GM12801 (cell line): ENCODE data around the gene SRXN1.

Experiments
- TF ChIP-seq, protein P1 (sequence below): IDR thresholded peaks from one replicate; pipeline ENCODE4 v1.5.1; 2011; ENCODE audit warnings: control low read depth; ENCODE audit not compliant: insufficient read length; ENCODE audit errors: extremely low read depth

Gene SRXN1

DNA sequence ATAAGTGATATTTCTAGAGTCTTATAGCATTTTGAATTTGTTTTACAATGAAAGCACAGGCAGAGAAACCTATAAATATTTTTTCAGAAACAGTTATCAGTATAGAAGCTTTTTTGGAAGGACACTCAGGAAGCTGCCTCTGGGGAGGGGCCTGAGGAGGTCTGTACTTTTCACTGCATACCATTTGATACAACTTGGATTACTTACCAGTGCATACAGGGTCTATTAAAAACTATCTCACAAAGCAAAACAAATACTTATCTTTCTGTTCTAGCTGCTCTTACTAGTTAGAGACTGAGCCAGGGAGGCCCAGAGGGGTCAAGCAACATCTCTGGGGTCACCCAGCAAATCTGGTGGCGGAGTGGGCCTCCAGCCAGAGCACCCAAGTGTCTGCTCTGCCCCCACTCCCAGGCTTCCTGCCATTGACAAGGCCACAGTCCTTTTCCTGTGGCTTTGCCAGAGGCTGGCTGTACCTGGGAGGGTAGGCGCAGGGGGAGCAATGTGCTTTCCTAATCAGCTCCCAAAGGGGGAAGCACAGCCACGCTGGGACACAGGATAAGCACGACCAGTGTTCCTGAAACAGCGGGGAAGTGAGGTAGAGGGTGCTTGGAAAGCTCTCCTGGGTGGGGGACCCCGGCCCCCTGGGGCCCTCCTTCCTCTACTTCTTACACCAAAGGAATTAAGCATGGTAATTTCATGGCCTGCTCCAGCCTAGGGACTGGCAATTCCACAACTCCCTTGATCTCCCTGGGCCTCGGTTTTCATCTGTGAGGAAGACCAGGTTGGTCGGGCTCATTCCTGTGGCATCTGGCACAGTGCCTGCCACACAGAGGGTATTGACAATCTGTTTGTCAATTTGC, 50.7 kb downstream of the SRXN1 start:
- TF ChIP-seq, protein P1, sequence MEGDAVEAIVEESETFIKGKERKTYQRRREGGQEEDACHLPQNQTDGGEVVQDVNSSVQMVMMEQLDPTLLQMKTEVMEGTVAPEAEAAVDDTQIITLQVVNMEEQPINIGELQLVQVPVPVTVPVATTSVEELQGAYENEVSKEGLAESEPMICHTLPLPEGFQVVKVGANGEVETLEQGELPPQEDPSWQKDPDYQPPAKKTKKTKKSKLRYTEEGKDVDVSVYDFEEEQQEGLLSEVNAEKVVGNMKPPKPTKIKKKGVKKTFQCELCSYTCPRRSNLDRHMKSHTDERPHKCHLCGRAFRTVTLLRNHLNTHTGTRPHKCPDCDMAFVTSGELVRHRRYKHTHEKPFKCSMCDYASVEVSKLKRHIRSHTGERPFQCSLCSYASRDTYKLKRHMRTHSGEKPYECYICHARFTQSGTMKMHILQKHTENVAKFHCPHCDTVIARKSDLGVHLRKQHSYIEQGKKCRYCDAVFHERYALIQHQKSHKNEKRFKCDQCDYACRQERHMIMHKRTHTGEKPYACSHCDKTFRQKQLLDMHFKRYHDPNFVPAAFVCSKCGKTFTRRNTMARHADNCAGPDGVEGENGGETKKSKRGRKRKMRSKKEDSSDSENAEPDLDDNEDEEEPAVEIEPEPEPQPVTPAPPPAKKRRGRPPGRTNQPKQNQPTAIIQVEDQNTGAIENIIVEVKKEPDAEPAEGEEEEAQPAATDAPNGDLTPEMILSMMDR: no peak

DNA sequence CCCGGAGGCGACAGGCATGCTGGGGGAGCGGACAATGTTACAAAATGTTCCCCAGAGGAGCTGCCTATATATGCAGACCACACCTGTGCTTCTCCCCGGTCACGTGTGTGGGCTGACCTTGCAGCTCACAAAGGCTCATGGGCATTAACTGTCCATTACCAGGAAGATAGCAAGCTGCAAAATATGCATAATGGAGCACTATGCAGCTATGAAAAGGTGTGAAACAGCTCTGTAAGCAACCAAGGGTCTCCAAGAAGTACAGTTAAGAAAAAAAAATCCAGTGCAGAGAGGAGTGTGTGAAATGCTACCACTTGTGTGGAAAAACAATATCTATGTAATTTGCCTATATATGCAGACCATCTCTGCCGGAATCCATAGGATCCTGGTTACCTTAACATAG, 52.3 kb downstream of the SRXN1 start:
- TF ChIP-seq, protein P1: no peak

DNA sequence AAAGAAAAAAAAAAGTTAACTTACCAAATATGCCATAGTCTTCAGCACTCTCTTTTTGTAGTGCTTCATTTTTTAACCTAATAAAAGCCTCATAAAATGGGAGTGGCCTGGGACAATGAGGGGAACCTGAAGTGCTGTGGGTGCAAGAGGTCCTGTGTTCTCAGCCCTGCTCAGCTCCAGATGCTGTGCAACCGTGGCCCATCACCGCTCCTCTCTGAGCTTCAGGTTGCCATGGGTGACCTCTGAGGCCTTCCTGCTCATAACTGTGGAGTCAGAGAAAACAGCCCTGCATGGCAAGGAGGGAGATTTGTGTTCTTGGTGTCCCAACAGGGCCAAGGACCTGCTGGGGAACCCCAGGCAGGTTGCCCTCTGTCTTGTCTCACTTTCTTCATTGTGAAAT, 52.9 kb downstream of the SRXN1 start:
- TF ChIP-seq, protein P1: no peak

DNA sequence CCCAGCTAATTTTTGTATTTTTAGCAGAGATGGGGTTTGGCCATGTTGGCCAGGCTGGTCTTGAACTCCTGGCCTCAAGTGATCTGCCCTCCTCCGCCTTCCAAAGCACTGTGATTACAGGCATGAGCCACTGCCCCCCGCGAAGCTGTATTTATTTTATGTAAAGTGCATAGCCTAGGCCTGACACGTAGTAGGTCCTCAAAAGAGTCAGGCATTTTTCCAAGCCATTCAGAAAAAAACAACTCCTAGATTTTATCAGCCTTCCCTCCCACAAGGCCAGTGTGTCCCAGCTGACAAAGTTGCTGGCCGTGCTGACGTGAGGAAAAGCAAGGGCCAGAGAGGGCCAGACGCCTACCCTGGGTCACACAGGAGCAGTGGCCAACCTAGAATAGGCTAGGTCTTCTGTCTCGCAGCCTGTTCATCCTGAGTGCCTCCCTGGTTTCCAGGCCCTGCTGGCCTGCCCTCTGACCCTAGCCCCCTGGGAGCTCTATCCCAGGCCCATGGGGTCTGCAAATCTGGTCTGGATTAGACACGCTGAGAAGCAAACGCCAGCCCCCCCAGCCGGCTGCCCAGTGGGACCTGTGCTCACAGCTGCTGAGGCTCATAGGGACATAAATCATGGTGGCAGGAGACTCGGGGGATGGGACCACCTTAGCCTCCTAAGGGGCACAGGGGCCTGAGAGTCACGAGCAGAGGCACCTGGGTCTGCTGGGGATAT, 54.7 kb downstream of the SRXN1 start:
- TF ChIP-seq, protein P1: no peak

DNA sequence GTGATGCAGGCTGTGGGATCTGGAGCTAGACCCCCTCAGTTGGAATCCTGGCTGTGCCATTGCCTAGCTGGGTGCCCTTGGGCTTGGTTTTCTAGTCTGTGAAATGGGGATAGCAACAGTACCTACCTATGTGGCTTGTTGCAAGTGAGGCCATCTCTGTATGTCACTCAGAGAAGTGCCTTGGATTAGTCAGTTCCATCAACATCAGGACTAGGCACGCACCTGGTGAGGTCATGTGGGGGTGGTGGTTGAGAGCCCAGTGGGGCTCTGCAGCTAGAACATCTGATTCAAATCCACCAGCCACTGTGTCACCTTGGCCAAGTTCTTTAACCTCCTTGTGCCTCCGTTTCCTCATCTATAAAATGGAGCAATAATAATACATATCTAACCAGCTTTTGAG, 55.4 kb downstream of the SRXN1 start:
- TF ChIP-seq, protein P1: no peak
